OCI-LY1 (cell line): ENCODE data around the gene ADD1.
A peak's percentile ranks its signal among the peaks of the same experiment; 100 is the strongest.

Experiments used
- H2AFZ ChIP-seq: fragments of 200-600 bp; sonication (generic), shearing (Covaris generic); 2 replicates; pipeline ENCODE4 v1.6.0; 2014; ENCODE audit warnings: antibody characterized with exemption, mild to moderate bottlenecking, low read length
- H3F3A ChIP-seq: fragments of 200-600 bp; sonication (generic), shearing (Covaris generic); 2 replicates; pipeline ENCODE4 v1.6.0; 2014; ENCODE audit warnings: mild to moderate bottlenecking, antibody characterized with exemption, low read length, moderate library complexity; ENCODE audit not compliant: insufficient read depth
- H3K27ac ChIP-seq: fragments of 200-600 bp; sonication (generic); 2 replicates; pipeline ENCODE4 v1.5.1; 2014; ENCODE audit warnings: low read length, mixed run types, mild to moderate bottlenecking, low read depth; ENCODE audit not compliant: poor library complexity, severe bottlenecking
- H3K27me3 ChIP-seq: fragments of 200-600 bp; sonication (generic); 2 replicates; pipeline ENCODE4 v1.6.0; 2014; ENCODE audit warnings: antibody characterized with exemption, mild to moderate bottlenecking, low read length, moderate library complexity; ENCODE audit not compliant: insufficient read depth
- H3K36me3 ChIP-seq: fragments of 200-600 bp; sonication (generic); 2 replicates; pipeline ENCODE4 v1.6.1; 2014; ENCODE audit warnings: mild to moderate bottlenecking, antibody characterized with exemption, low read length, moderate library complexity, mixed read lengths; ENCODE audit not compliant: insufficient read depth
- H3K4me1 ChIP-seq: fragments of 200-600 bp; sonication (generic); 2 replicates; pipeline ENCODE4 v1.5.1; 2014; ENCODE audit warnings: mild to moderate bottlenecking, low read length, moderate library complexity; ENCODE audit not compliant: insufficient read depth, severe bottlenecking
- H3K4me2 ChIP-seq: fragments of 200-600 bp; sonication (generic), shearing (Covaris generic); 2 replicates; pipeline ENCODE4 v1.6.1; 2014; ENCODE audit warnings: low read length
- H3K4me3 ChIP-seq: fragments of 200-600 bp; sonication (generic); 2 replicates; pipeline ENCODE4 v1.5.1; 2014; ENCODE audit warnings: low read length, low read depth, mild to moderate bottlenecking, mixed read lengths; ENCODE audit not compliant: poor library complexity, severe bottlenecking
- H3K79me2 ChIP-seq: fragments of 200-600 bp; shearing (Covaris generic); 2 replicates; pipeline ENCODE4 v1.6.1; 2016; ENCODE audit warnings: mixed run types, low read length, mixed read lengths; ENCODE audit not compliant: insufficient read depth
- H3K9ac ChIP-seq: fragments of 200-600 bp; sonication (generic), shearing (Covaris generic); 2 replicates; pipeline ENCODE4 v1.6.1; 2014; ENCODE audit warnings: mild to moderate bottlenecking, low read length, mixed read lengths
- H3K9me2 ChIP-seq: fragments of 200-600 bp; sonication (generic), shearing (Covaris generic); 2 replicates; pipeline ENCODE4 v1.6.1; 2014; ENCODE audit warnings: low read depth, mild to moderate bottlenecking, low read length, mixed read lengths
- H3K9me3 ChIP-seq: fragments of 200-600 bp; shearing (Covaris generic); 2 replicates; pipeline ENCODE4 v1.6.1; 2014; ENCODE audit warnings: low read length, mixed read lengths
- H4K20me1 ChIP-seq: fragments of 200-600 bp; sonication (generic), shearing (Covaris generic); 2 replicates; pipeline ENCODE4 v1.6.0; 2016; ENCODE audit warnings: mild to moderate bottlenecking, low read length; ENCODE audit not compliant: insufficient read depth
- EZH2 ChIP-seq: fragments of 200-600 bp; sonication (generic), shearing (Covaris generic); IDR thresholded peaks from 2 replicates; pipeline ENCODE4 v1.8.0; 2017; ENCODE audit warnings: borderline replicate concordance, mixed run types, mild to moderate bottlenecking, antibody characterized with exemption, low read length, moderate library complexity, mixed read lengths
- TF ChIP-seq, protein P1 (sequence below): fragments of 200-600 bp; sonication (generic), shearing (Covaris generic); IDR thresholded peaks from 2 replicates; pipeline ENCODE4 v1.5.1; 2017; ENCODE audit warnings: mild to moderate bottlenecking, antibody characterized with exemption, low read length, moderate library complexity, mixed read lengths

The ADD1 gene

GRCh38 chr4:2809610-2810180 lies 33.9 kb upstream of the ADD1 start:
- Histone ChIP-seq H3K79me2 (no peaks in the 10 kb centered on the region), H4K20me1 (no peaks in the 10 kb centered on the region), H3K4me1 (peaks cover 8% of the 10 kb centered on the region), H3K4me2 (no peak overlapping the region), H2AFZ (no peak overlapping the region), H3K9ac (no peak overlapping the region), H3K9me2 (no peaks in the 10 kb centered on the region), H3K9me3 (no peaks in the 10 kb centered on the region), H3K27ac (no peak overlapping the region), H3K27me3 (no peaks in the 10 kb centered on the region), H3K36me3 (no peaks in the 10 kb centered on the region), H3F3A (no peaks in the 10 kb centered on the region), H3K4me3 (no peak overlapping the region)
- no peak for TF ChIP-seq EZH2
- TF ChIP-seq, protein P1, sequence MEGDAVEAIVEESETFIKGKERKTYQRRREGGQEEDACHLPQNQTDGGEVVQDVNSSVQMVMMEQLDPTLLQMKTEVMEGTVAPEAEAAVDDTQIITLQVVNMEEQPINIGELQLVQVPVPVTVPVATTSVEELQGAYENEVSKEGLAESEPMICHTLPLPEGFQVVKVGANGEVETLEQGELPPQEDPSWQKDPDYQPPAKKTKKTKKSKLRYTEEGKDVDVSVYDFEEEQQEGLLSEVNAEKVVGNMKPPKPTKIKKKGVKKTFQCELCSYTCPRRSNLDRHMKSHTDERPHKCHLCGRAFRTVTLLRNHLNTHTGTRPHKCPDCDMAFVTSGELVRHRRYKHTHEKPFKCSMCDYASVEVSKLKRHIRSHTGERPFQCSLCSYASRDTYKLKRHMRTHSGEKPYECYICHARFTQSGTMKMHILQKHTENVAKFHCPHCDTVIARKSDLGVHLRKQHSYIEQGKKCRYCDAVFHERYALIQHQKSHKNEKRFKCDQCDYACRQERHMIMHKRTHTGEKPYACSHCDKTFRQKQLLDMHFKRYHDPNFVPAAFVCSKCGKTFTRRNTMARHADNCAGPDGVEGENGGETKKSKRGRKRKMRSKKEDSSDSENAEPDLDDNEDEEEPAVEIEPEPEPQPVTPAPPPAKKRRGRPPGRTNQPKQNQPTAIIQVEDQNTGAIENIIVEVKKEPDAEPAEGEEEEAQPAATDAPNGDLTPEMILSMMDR: no peak

- H3K36me3 ChIP-seq: no peaks in the 10 kb centered on the region
- no peak overlapping the region for H3K4me2 ChIP-seq
- H4K20me1 ChIP-seq: no peaks in the 10 kb centered on the region
- H3F3A ChIP-seq: no peaks in the 10 kb centered on the region
- H3K9me3 ChIP-seq: no peaks in the 10 kb centered on the region
- no peak overlapping the region for H3K4me3 ChIP-seq
- no peaks in the 10 kb centered on the region for H3K79me2 ChIP-seq
- TF ChIP-seq, protein P1: no peak
- no peak for TF ChIP-seq EZH2
- H2AFZ ChIP-seq: no peak overlapping the region
- H3K9ac ChIP-seq: no peak overlapping the region
- H3K27me3 ChIP-seq: no peaks in the 10 kb centered on the region
- H3K4me1 ChIP-seq: peaks cover 8% of the 10 kb centered on the region
- H3K27ac ChIP-seq: no peak overlapping the region
- no peaks in the 10 kb centered on the region for H3K9me2 ChIP-seq
Observed at GRCh38 chr4:2810388-2810787, 33.3 kb upstream of the ADD1 start.

GRCh38 chr4:2811830-2812611 lies 31.6 kb upstream of the ADD1 start:
- H3K36me3 ChIP-seq: no peaks in the 10 kb centered on the region
- H3K4me2 ChIP-seq: peak overlapping the region; percentile 1; the same call in 1 of the 2 replicates
- H3K9me2 ChIP-seq: no peaks in the 10 kb centered on the region
- no peaks in the 10 kb centered on the region for H3F3A ChIP-seq
- TF ChIP-seq, protein P1: no peak
- no peaks in the 10 kb centered on the region for H3K27me3 ChIP-seq
- no peak overlapping the region for H3K4me3 ChIP-seq
- no peak overlapping the region for H3K27ac ChIP-seq
- H2AFZ ChIP-seq: no peak overlapping the region
- H3K9ac ChIP-seq: no peak overlapping the region
- peaks cover 8% of the 10 kb centered on the region for H3K4me1 ChIP-seq
- H3K79me2 ChIP-seq: no peaks in the 10 kb centered on the region
- H4K20me1 ChIP-seq: no peaks in the 10 kb centered on the region
- H3K9me3 ChIP-seq: no peaks in the 10 kb centered on the region
